HEK293 (cell line): ENCODE results near the gene CEP85L.

Experiments used
- CTCF ChIA-PET: fragments of 350-600 bp; formaldehyde crosslinking; extraction: SDS; loops from one replicate; lab custom pipeline; 2021; ENCODE audit warnings: antibody characterized with exemption; lab: Yijun Ruan, JAX
- POLR2A ChIA-PET: fragments of 300-600 bp; formaldehyde crosslinking; extraction: SDS; loops from one replicate; lab custom pipeline; 2020; ENCODE audit warnings: antibody characterized with exemption, inconsistent platforms; lab: Yijun Ruan, JAX
- H3K27ac ChIP-seq: fragments of 200-500 bp; sonication (Bioruptor generic); 2 replicates; pipeline ENCODE4 v1.5.1; 2014; ENCODE audit warnings: low read depth, low read length, control low read depth, inconsistent platforms; ENCODE audit errors: extremely low read depth
- H3K36me3 ChIP-seq, 2 experiments: fragments of 200-500 bp in 1 of 2; sonication (Bioruptor generic) in 1 of 2; 1 replicate in 1 of 2; 2 replicates in 1 of 2; pipeline ENCODE4 v1.5.1; 2014 to 2017; ENCODE audit warnings: inconsistent platforms in 2 of 2, low read length in 2 of 2; ENCODE audit not compliant: control insufficient read depth in 2 of 2, insufficient read depth in 1 of 2
- H3K4me1 ChIP-seq: fragments of 200-500 bp; sonication (Bioruptor generic); 2 replicates; pipeline ENCODE4 v1.5.1; 2014; ENCODE audit warnings: mild to moderate bottlenecking, low read length, inconsistent platforms; ENCODE audit not compliant: control insufficient read depth, insufficient read depth
- H3K4me3 ChIP-seq: 2 replicates; pipeline ENCODE4 v1.5.1; 2011; ENCODE audit warnings: low read depth, mild to moderate bottlenecking, control low read depth, low read length, moderate library complexity
- H3K9me3 ChIP-seq: fragments of 200-500 bp; sonication (Bioruptor generic); 2 replicates; pipeline ENCODE4 v1.5.1; 2014; ENCODE audit warnings: low read depth, low read length, inconsistent platforms; ENCODE audit not compliant: control insufficient read depth, insufficient read depth
- GLI2 ChIP-seq: fragments of 450-650 bp; formaldehyde crosslinking; IDR thresholded peaks from 2 replicates; pipeline ENCODE4; 2017; ENCODE audit warnings: missing biosample characterization, missing genetic modification characterization, low read depth, borderline replicate concordance
- OVOL3 ChIP-seq: fragments of 450-650 bp; formaldehyde crosslinking; IDR thresholded peaks from 2 replicates; pipeline ENCODE4 v1.5.1; 2016; ENCODE audit warnings: missing biosample characterization, missing genetic modification characterization
- ZNF221 ChIP-seq: fragments of 450-650 bp; formaldehyde crosslinking; IDR thresholded peaks from 2 replicates; pipeline ENCODE4 v1.5.1; 2017; ENCODE audit warnings: missing biosample characterization, missing genetic modification characterization, borderline replicate concordance
- ZNF248 ChIP-seq: fragments of 450-650 bp; formaldehyde crosslinking; IDR thresholded peaks from 2 replicates; pipeline ENCODE4 v1.5.1; 2017; ENCODE audit warnings: missing biosample characterization, missing genetic modification characterization
- ZNF335 ChIP-seq: fragments of 450-650 bp; formaldehyde crosslinking; conservative IDR thresholded peaks from 2 replicates; pipeline ENCODE4 v1.5.1; 2016; ENCODE audit warnings: missing biosample characterization, missing genetic modification characterization
- ZNF366 ChIP-seq: fragments of 450-650 bp; formaldehyde crosslinking; conservative IDR thresholded peaks from 2 replicates; pipeline ENCODE4 v1.5.1; 2016; ENCODE audit warnings: missing biosample characterization, missing genetic modification characterization
- ZNF404 ChIP-seq: fragments of 450-650 bp; formaldehyde crosslinking; IDR thresholded peaks from 2 replicates; pipeline ENCODE4 v1.5.1; 2017; ENCODE audit warnings: missing biosample characterization, missing genetic modification characterization
- ZNF416 ChIP-seq: fragments of 450-650 bp; formaldehyde crosslinking; IDR thresholded peaks from 2 replicates; pipeline ENCODE4 v1.5.1; 2016; ENCODE audit warnings: missing biosample characterization, missing genetic modification characterization
- ZNF626 ChIP-seq: fragments of 450-650 bp; sonication (Bioruptor Pico); formaldehyde crosslinking; IDR thresholded peaks from 2 replicates; pipeline ENCODE4 v1.5.1; 2018; ENCODE audit warnings: missing biosample characterization, missing genetic modification characterization, inconsistent platforms
- ZNF654 ChIP-seq: fragments of 450-650 bp; formaldehyde crosslinking; IDR thresholded peaks from 2 replicates; pipeline ENCODE4 v1.5.1; 2016; ENCODE audit warnings: low read depth, missing biosample characterization, missing genetic modification characterization
- ZNF830 ChIP-seq: fragments of 450-650 bp; IDR thresholded peaks from 2 replicates; pipeline ENCODE4 v1.5.0; 2018; ENCODE audit warnings: missing biosample characterization, missing genetic modification characterization, low read depth, mild to moderate bottlenecking, moderate library complexity
- TF ChIP-seq, protein P1 (sequence below): fragments of 450-650 bp; formaldehyde crosslinking; IDR thresholded peaks from 2 replicates; pipeline ENCODE4; 2016; ENCODE audit warnings: missing biosample characterization, missing genetic modification characterization
- TF ChIP-seq, protein P2 (sequence below): fragments of 450-650 bp; formaldehyde crosslinking; IDR thresholded peaks from 2 replicates; pipeline ENCODE4 v1.5.1; 2016; ENCODE audit warnings: missing biosample characterization, missing genetic modification characterization, low read depth
- TF ChIP-seq, protein P3 (sequence below): fragments of 450-650 bp; formaldehyde crosslinking; IDR thresholded peaks from 2 replicates; pipeline ENCODE4 v1.5.1; 2017; ENCODE audit warnings: missing biosample characterization, missing genetic modification characterization
- TF ChIP-seq, protein P4 (sequence below): fragments of 450-650 bp; formaldehyde crosslinking; IDR thresholded peaks from 2 replicates; pipeline ENCODE4 v1.5.1; 2016; ENCODE audit warnings: missing biosample characterization, missing genetic modification characterization

Gene CEP85L

DNA sequence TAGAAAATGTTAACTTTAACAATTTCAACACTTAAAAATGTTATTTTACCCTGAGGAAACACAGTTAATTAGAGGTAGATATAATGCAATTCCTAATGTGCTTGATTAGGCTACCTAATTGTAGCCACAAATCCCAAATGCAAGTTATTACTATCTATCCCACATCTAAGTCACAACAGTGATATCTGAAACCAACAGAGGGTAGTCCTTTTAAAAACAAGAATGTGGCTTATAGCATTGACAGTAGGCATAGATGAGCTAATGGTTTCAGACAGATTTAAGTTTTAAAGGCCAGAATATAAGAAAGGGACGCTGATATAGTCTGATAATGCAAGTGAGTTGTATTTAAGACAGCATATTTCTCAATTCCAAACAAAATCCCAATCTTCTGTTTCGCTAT, 80.3 kb downstream of the CEP85L start (continued):
- TF ChIP-seq, protein P1, sequence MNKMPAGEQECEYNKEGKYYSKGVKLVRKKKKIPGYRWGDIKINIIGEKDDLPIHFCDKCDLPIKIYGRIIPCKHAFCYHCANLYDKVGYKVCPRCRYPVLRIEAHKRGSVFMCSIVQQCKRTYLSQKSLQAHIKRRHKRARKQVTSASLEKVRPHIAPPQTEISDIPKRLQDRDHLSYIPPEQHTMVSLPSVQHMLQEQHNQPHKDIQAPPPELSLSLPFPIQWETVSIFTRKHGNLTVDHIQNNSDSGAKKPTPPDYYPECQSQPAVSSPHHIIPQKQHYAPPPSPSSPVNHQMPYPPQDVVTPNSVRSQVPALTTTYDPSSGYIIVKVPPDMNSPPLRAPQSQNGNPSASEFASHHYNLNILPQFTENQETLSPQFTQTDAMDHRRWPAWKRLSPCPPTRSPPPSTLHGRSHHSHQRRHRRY (tag by site-specific recombination): no peak
- TF ChIP-seq ZNF416 (no peak), ZNF404 (no peak), GLI2 (tag by site-specific recombination) (no peak)

DNA sequence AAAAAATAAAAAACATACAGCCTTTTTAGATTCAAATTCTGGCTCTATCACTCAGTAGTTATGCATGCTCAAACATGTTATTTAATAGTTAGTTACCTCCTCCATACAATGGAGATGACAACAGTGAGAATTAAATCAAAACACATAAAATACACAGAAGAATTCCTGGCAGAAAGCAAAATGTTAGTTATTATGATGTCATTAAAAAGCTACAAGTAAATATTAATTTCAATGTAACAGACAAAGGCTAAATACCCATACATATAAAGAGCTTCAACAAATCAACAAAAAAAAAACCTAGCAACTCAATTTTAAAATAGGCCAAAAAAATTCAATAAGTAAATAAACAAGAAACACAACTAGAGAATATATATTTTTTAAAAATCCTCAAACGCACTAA, 81.9 kb downstream of the CEP85L start:
- ChIA-PET POLR2A (no interaction called here), CTCF (interaction anchor here (0.7 to 1.0 kb wide), 2 partner anchors 11 to 16 kb away, joined by 3 to 4 read pairs; no protein-coding TSS in a partner anchor)
- Histone ChIP-seq H3K4me3 (no peak overlapping the region), H3K4me1 (no peaks in the 10 kb centered on the region), H3K9me3 (no peaks in the 10 kb centered on the region), H3K27ac (no peak overlapping the region), H3K36me3 (peaks cover 0 to 15% of the 10 kb centered on the region in 2 experiments; a peak in 1 of 3 replicates)
- TF ChIP-seq ZNF830 (tag by site-specific recombination): no peak
- TF ChIP-seq ZNF626: no peak
- TF ChIP-seq, protein P2, sequence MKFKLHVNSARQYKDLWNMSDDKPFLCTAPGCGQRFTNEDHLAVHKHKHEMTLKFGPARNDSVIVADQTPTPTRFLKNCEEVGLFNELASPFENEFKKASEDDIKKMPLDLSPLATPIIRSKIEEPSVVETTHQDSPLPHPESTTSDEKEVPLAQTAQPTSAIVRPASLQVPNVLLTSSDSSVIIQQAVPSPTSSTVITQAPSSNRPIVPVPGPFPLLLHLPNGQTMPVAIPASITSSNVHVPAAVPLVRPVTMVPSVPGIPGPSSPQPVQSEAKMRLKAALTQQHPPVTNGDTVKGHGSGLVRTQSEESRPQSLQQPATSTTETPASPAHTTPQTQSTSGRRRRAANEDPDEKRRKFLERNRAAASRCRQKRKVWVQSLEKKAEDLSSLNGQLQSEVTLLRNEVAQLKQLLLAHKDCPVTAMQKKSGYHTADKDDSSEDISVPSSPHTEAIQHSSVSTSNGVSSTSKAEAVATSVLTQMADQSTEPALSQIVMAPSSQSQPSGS (tag by site-specific recombination): peak; percentile 83
- TF ChIP-seq, protein P3, sequence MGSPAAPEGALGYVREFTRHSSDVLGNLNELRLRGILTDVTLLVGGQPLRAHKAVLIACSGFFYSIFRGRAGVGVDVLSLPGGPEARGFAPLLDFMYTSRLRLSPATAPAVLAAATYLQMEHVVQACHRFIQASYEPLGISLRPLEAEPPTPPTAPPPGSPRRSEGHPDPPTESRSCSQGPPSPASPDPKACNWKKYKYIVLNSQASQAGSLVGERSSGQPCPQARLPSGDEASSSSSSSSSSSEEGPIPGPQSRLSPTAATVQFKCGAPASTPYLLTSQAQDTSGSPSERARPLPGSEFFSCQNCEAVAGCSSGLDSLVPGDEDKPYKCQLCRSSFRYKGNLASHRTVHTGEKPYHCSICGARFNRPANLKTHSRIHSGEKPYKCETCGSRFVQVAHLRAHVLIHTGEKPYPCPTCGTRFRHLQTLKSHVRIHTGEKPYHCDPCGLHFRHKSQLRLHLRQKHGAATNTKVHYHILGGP (tag by site-specific recombination): no peak

DNA sequence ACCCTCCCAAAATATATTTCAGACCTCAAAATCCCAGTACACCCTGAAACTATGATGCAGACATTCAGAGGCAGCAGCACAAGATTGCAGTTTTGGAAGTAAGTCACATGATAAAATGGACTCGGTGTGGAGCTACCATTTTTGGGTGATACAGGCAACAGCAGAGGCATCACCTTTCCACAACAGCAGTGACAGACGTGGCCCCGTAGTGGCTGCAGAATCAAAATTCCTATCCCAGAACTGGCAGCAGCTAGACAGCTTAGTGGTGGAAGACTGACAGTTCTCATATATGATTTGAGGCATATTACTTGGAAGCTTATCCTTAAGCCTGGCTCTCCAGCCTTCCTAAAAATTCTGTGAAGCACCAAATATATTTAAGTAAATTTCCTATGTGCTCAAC, 83.4 kb downstream of the CEP85L start:
- POLR2A ChIA-PET: no interaction called here
- H3K4me1 ChIP-seq: no peaks in the 10 kb centered on the region
- CTCF ChIA-PET: interaction anchor here (0.8 to 2.0 kb wide), 4 partner anchors 12 to 284 kb away, joined by 3 to 10 read pairs (median 3); no protein-coding TSS in a partner anchor
- peaks cover 0 to 9% of the 10 kb centered on the region in 2 experiments; a peak in 1 of 3 replicates for H3K36me3 ChIP-seq
- H3K27ac ChIP-seq: no peak overlapping the region
- TF ChIP-seq, protein P3 (tag by site-specific recombination): no peak
- TF ChIP-seq ZNF335: 0 out of 2 replicates have a peak, but pooled peaks have one; percentile 13
- no peak for TF ChIP-seq OVOL3 (tag by site-specific recombination)
- H3K4me3 ChIP-seq: no peak overlapping the region
- no peaks in the 10 kb centered on the region for H3K9me3 ChIP-seq

DNA sequence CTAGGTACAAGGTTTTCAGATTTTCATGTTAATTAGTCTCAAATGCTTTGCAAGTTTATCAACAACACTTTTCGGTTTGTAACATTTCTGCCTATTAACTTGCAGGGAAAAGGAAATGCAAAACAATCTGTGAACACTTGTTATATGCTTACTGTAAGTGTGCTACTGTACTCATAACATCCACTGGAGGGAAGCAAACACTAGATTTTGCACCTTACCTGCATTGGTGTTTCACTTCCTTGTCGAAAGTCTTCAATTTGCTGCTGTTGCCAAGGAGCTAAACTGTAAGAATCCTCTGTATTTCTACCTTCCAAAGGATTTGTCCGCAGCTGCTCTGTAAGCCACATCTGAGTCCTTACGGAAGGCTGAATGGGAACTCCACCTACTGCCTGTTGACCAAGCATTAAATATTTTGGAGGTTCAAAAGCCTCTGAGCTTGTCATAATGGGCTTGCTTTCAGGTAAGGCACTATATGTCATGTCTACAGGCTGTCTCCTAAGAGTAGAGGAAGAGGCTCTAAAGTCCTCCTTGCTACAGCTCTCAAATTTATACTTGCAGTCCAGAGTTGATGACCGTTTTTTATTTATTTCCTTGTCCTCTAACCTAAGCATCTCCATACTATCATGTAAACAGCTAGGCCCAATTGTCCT, 86.0 kb downstream of the CEP85L start:
- ChIA-PET CTCF (interaction anchor here (0.6 to 1.9 kb wide), 27 partner anchors 9 to 1046 kb away, joined by 3 to 16 read pairs (median 3); no protein-coding TSS in a partner anchor), POLR2A (no interaction called here)
- peaks cover 0 to 9% of the 10 kb centered on the region in 2 experiments; a peak in 1 of 3 replicates for H3K36me3 ChIP-seq
- H3K9me3 ChIP-seq: no peaks in the 10 kb centered on the region
- no peak overlapping the region for H3K27ac ChIP-seq
- no peak overlapping the region for H3K4me3 ChIP-seq
- peak; percentile 71 for TF ChIP-seq ZNF654 (tag by site-specific recombination)
- no peak for TF ChIP-seq ZNF366
- no peak for TF ChIP-seq ZNF221 (tag by site-specific recombination)
- TF ChIP-seq, protein P4, sequence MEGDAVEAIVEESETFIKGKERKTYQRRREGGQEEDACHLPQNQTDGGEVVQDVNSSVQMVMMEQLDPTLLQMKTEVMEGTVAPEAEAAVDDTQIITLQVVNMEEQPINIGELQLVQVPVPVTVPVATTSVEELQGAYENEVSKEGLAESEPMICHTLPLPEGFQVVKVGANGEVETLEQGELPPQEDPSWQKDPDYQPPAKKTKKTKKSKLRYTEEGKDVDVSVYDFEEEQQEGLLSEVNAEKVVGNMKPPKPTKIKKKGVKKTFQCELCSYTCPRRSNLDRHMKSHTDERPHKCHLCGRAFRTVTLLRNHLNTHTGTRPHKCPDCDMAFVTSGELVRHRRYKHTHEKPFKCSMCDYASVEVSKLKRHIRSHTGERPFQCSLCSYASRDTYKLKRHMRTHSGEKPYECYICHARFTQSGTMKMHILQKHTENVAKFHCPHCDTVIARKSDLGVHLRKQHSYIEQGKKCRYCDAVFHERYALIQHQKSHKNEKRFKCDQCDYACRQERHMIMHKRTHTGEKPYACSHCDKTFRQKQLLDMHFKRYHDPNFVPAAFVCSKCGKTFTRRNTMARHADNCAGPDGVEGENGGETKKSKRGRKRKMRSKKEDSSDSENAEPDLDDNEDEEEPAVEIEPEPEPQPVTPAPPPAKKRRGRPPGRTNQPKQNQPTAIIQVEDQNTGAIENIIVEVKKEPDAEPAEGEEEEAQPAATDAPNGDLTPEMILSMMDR (tag by site-specific recombination): peak; percentile 63
- TF ChIP-seq ZNF248 (tag by site-specific recombination): no peak
- no peaks in the 10 kb centered on the region for H3K4me1 ChIP-seq
